ENCODE results near the gene CAPN13.
"Not testable (repeated sequence)": the region's sequence is repeated elsewhere in the genome, so short reads cannot be mapped to it uniquely, and the experiment has no call there.

Gene CAPN13

DNA sequence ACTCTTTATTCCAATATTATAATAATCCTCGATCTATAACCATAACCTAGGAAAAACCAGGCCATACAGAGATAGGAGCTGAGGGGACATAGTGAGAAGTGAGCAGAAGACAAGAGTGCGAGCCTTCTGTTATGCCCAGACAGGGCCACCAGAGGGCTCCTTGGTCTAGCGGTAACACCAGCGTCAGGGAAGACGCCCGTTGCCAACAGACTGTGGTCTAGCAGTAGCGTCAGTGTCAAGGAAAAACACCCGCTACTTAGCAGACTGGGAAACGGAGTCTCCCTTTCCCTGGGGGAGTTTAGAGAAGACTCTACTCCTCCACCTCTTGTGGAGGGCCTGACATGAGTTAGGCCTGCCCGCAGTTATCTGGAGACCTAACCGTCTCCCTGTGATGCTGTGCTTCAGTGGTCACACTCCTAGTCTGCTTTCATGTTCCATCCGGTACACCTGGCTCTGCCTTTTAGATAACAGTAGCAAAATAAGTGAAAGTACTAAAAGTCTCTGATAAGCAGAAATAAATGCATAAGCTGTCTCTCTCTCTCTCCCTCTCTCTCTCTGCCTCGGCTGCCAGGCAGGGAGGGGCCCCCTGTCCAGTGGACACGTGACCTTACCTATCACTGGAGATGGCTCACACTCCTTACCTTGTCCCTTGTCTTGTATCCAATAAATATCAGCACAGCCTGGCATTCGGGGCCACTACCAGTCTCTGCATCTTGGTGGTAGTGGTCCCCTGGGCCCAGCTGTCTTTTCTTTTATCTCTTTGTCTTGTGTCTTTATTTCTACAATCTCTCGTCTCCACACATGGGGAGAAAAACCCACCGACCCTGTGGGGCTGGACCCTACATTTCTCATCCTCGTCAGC, 109.8 kb downstream of the CAPN13 start:
- not testable (repeated sequence) for DNase-seq

DNA sequence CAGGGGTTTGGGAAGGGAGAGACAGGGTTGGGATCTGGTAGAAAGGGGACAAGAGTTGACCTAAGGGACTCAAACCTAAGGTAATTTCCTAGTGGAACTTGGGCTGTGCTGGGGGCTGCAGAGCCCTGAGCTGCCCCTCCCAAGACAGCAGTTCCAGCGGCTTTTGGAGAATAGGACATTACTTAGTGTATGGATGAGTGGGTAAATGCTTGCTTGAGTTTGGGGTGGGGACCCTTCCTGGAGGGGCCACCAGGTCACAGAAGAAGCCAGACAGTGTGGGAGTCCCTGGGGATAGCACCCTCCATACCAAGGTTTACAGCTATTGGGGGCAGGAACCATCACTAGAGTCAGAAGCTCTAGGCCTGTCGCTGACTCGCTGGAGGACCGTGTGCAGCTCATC, 111.5 kb downstream of the CAPN13 start:
- DNase-seq: no peak

DNA sequence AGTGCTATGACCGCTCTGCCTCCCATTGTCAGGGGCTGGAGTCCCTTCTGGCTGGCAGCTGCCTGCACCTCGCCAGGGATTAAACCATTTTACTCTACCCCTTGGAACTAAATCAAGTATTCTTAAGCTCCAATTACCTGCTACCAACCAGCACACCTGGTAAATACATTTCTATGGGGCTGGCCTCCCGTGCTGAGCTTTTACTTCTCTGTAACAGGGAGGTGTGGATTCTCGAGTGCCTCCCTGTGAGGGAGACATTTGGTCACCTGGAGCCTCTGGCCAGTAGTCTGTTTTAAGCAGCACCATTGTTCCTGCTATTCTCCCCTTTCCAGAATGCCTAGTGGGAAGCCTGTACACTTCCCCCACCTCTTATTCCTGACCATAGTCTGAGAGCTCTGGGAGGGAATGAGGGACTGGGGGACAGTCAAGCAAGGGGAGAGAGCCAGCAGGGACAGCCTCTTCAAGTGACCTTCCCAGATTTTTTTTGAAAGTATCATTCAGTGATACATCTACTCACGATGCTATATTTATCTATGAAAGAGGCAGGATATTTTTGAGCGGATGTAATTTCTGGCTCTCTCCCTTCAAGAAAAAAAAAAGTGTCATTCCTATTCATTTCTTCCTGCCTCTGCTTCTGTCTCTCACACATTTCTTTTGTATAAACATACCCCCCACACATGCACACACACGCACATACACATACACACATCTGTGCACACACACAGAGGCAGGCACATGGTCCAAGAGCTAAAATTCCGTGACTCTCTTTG, 112.8 kb downstream of the CAPN13 start:
- DNase-seq: peak; percentile 83

DNA sequence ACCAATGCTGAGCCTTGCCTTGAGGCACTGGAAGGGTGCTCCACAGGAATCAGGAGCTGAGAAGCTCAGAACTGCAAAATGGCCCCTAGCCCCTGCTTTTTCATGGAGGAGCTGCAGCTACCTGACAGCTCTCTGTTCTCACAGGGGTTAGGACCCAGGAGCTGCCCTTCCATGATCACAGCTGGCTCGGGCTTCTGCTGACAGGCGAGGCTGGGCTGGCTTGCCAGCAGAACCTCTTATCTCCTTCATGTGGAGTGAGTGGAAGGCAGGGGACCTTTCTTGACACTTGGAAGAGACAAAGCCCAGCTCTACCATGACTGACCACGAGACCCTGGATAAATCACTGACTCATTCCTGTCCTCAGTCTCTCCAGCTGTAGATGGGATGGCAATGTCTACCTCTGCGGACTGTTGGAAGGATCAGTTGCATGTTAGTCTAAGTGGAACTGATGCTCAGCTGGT, 113.4 kb downstream of the CAPN13 start:
- DNase-seq: no peak

DNA sequence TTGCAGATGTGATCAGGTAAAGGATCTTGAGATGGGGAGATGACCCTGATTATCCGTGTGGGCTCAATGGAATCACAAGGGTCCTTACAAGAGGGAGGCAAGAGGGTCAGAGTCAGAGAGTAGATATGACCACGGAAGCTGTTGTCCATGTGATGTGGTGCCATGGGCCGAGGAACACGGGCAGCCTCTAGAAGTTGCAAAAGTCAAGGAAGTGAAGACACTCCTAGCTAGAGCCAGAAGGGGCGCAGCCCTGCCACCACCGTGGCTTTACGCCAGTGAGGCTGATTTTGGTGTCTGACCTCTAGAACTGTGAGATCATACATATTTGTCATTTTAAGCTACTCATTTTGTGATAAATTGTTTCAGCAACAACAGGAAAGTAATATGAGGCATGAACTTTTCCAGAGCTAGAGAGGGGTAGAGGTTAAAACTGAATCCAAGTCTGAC, 114.4 kb downstream of the CAPN13 start:
- DNase-seq: peak; percentile 58

DNA sequence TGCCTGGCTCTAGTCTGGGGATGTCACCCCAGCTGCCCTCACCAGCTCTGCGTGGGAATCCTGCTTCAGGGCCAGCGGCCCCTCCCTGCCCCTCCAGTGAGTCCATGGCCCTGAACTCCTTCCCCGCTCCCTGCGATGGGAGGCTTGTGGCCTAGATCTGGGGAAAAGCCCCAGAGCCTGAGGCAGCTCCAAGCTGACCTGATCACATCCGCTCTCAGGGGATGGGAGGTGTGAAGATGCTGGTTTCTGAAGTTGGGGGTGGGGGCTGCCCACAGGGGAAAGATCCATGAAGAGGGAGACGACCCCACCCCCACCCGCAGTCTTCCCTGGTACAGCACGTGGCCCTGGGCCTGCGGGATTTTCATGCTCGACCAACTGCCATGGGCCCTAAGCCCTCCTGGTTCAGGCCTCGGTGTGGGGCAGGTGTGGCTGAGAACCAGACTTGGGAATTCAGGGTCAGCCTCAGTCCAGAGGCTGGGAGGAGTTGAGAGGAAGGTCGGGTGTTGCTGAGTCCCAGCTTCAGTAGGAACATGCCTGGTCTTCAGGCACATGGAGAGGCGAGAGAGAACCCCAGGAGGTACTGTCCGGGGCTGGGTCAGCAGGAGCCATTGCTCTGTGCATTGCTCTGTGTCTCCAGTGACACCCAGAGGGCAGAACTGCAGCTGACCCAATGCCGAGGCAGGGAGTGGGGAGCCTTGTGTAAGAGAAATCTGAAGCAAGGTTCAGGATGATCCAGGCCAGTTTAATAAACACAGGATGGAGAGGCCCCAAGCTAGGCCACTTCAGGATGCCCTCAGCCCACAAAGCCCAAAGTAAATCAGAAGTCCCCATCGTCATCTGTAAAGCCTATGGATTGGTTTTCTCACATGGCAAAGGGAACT, 115.1 kb downstream of the CAPN13 start:
- DNase-seq: no peak

DNA sequence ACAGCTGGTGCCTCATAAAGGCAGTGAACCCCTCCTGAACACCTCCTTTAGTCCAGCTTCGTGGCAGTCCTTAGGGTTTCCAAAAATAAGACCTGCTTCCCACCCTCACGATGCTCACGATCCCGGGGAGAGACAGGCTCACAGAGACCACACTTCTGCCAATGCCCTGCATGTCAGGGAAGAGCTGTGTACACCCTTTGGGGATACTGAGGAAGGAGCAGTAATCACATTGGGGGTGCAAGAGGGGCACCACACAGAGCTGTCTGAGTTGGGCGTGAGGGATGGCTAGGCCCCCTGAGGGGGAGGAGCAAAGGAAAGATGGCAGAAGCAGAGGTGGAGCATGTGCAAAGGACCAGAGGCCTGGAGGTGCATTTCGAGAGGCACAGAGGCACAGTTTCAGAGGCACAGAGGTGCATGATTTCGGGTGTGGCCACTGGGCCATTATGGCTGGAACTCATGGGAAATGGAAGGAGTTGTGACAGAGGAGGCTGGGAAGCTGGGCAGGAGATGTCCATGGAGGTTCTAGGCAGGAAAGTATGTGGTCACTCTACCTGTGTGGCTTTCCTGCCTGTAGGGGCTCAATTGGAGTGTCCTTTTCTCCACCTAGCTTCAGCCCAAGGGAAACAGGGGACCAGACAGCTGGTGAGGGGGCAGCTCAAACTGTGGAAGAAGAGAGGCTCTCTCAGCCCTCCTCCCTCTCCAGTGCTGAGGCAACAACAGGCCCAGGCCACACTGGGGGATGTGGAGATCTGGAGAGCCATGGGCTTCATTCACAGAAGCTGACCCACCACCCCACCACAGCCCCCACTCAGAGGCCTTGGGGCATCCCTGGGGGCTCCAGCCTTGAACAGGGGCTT, 115.9 kb downstream of the CAPN13 start:
- no peak for DNase-seq

DNA sequence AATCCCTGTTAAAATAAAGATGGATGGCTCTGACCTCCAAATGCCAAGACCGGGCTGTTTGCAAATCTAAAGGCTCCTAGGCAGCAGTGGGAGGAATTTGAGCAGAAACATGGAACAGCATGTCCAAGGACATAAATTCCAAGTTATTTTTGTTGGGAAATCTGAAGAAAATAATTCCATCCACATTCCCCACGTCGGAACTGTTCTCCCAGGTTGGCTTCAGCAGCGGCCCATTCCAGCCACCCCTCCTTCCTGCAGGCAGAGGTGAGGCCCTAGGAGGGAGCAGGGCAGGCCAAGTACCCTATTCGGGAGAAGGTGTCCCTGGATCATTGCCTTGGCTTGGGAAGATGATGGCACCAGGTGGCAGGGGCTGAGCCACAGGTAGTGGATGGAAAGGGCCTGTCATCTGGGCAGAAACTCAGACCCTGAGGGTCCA, 117.1 kb downstream of the CAPN13 start:
- DNase-seq: no peak

DNA sequence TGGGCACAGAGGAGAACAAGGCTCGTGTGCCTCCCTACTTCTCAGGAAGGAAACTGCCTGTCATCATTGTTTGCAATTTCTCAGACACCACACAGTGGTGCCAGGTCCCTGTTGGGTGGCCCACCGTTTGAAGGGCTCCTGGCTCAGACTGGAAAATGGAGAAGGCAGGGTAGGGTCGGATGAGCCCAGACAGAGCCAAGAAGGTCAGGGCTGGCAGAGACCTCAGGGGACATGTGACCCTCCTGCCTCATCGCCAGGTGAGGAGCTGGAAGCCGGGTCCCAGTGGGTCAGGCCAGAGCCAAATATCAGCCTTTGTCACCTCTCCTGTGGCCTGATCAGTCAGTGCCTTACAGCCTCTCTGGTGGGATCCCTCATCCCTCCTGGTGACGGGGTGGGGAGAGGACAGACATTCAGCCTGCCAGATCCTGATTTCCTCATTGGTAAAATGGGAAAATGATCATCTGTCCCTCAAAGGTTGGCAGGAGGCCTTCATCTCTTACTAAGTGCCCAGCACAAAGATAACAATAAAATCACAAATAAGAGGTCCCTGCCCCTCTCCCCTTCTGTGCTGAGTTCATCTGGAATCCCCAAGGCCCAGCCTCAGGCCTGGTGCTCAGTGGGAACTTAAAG, 117.6 kb downstream of the CAPN13 start:
- DNase-seq: no peak

DNA sequence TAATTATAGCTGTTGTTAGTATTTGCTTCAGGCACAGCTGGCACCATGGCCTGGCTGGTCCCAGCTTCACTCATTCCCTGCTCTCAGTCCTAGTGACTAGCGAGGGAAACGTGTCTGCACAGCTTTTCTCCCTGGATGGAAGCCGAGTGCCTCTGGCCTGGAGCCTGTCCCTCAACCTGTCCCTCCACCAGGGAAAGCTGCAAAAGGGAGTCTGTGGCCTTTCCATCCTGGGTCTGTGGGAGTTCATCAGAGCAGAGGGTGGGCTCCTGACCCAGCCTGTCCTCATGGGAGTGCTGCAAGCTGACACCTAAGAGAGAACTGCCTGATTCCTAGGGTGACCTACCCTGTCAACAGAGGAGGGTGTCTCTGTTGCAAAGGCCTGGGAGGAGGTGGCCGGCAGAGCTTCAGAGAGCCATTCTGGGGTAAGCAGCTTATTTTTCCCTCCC, 118.3 kb downstream of the CAPN13 start:
- DNase-seq: no peak

DNA sequence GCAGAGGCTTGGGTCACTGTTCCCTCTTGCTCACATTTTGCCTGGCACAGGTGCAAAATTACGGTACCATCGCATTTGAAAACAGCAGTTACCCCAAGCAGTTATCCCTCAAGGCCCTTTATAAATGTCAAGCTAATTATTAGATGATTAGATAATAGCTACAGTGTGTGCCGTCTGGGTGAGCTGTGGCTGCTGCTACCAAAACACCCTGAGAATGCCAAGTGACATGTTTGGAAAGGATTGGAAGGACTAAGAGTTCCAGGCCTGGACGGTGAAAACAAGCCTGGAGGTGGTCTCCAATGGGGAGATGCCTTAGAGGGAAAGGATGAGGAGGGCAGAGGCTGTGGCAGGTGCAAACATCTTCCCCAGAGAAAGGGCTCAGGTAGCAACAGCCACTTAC, 120.6 kb downstream of the CAPN13 start:
- no peak for DNase-seq

DNA sequence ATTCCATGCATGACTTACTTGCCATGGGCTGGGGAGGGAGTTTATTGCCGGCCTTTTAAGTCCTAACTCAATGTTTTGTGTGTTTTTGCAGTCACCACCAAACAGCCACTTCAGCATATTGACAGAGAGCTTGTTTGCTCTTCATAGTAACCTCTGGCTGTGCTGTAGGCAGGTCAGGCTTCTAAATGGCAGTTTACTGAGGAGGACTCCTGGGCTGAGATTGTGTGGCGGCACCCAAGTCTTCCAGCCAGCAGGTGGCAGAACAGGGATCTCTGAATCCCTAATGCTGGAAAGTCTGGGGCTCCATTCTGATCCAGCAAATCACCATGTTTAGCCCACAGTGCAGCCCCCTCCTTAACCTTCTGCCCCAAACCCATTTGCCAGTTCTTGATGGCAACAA, 121.2 kb downstream of the CAPN13 start:
- no peak for DNase-seq

DNA sequence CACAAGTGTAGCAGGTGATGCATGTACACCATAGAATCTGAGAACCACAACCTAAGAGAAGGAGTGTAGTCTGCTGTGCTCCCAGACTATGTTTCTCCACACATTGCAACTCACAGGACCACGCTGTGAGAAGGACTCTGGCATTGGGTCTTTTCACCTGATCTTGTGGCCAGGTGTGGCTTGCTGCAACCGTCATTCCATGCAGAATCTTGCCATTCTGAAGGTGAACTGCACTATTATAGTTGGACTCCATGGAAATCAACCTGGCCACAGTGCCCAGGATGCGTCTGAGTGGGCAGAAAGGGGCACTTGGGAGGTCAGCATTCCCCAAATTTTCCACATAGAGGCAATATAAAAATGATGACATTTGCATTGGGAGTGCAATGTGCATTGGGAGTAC, 122.2 kb downstream of the CAPN13 start:
- no peak for DNase-seq

DNA sequence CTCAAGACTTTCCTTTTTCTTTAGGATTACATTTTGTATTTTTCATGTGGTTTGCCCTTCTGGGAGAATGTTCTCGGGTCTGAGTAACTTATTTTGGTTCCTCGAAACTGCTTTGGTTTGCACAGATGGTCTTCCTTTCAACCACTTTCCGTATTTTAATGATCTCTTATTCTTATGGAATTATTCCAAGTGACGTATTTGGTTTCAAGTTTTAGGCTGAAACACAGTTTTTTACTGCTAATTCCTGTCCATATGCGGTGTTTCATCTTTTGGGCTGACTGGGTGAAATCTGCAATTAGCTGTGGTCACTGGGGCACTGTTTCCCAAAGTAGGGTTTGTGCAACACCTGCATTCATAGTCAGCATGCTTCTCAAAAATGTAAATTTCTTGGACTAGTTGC, 122.7 kb downstream of the CAPN13 start:
- DNase-seq: no peak

DNA sequence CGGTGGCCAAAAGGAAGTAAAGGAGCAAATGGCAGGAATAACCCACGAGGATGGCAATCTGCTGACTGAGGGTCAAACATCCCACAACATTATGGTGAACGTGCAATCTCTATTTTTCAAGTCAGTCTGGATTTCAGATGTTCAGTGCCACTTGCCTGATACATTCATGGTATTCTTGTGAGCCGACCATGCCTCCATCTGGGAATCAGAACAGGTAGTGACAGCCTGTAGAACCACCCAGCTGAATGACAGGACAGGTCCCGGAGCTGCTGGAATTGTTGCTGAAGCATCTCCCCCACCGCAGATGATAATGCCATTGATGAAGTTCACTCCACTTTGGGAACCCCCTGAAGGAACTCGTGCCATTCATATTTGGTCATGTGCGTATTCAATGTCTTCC, 123.2 kb downstream of the CAPN13 start:
- DNase-seq: no peak

DNA sequence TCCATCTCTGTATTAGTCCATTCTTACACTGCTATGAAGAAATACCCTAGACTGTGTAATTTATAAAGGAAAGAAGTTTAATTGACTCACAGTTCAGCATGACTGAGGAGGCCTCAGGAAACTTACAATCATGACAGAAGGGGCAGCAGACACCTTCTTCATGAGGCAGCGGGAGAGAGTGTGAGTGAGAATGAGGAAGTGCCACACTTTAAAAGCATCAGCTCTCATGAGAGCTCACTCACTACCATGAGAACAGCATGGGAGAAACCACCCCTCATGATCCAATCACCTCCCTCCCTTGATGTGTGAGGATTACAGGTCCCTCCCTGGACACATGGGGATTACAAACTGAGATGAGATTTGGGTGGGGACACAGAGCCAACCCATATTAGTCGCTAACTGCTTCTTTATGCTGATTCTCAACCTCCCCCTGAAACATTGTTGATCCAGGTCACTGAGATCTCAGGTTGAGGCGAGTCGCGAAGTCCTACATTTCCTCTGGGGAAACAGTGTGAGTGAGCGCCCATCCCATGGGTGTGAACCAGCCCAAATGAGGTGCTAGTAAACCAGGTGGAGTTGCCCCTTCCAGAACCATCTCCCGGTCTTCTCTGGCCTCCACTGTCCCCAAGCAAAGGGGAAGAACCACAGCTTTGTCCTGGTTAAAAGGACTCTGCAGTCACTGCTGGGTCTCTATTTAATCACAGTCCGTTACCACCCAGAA, 123.8 kb downstream of the CAPN13 start:
- no peak for DNase-seq

DNA sequence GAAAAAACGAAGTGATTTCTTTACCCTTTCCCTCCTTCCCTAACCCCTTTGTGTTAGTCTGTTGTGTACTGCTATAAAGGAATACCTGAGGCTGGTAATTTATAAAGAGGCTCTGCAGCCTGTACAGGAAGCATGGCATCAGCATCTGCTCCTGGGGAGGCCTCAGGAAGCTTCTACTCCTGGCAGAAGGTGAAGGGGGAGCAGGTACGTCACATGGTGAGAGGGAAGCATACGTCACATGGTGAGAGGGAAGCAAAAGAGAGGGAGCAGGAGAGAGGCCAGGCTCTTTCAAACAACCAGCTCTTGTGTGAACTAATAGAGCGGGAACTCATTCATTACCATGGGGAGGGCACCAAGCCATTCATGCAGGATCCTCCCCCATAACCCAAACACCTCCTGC, 126.2 kb downstream of the CAPN13 start:
- DNase-seq: no peak

DNA sequence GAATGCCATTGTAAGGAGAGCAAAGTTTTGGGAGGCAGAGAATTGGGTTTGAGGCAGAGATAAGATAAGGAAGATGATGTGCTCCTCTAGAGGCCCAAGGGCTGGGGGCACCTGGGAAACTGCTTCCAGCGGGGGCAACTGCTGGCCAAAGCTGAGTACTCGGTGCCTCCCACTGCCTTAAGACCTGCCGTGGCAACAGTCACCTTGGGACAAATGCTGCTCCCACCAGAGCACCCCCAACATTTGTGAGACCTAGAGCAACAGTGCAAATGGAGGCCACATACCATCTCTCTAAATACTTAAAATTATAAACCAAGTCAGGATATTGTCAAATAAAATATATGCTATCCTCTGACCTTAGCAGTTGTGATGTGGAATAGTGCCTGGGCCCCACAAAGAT, 127.1 kb downstream of the CAPN13 start:
- no peak for DNase-seq

DNA sequence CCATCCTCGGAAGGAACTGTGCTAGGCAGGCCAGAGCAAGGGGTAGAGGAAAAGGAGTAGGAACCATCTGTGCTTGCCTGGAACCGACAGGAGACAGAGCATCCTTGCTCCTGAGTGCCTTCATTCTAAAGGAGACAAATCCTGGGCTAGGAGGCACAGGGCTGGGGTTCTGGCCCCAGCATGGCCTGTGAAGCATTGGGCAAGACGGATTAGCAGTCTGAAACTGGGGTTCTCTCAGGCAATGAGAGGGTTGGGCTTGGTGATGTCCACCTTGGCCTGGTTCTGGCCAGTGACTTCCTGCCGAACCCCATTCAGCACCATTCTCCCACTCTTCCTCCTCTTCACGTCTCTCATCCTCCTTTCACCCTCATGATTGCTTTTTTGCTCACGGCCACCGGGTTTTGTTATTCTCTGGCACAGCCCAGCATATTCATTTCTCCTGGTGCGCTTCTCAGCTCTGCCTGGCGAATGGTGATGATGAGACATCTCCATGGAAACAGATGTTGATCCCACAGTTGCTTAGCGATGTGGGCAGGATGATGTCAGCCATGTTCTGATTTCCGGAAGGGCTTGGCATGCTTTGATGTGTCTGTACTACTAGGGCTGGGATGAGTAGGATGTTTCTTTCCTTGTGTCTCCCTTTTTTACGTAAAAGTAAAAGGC, 127.7 kb downstream of the CAPN13 start:
- peak; percentile 69 for DNase-seq

Measured in fibroblast of skin of back (primary cell).